Measurements from ENCODE around the gene SMIM23.

SMIM23 gene

DNA sequence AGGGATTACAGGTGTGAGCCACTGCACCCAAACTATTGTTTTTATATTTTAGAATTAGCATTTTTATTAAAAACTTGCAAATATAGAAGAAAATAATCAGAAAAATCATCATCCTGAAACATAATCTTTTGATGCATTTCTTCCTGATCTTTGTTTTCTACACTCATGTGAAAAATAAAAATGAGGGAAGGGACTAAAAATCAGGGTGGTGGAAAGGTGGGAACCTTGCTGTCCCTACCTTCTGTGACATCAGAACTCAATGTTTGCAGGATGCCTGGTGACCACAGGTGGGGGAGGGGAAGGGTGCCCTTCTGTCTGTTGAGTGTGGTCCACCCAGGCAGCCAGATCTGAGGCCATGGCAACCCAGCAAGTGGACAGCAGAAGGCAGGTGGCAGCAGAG, at the start of gene SMIM23:
Gene SMIM23 (plus strand): TSS at position 301 of the 400 bp plus-strand sequence. CDS start 55 bp downstream, at position 356.
- no peak for DNase-seq (ENCODE audit: extremely low read depth, low read depth)
- no peak within 1 kb of the TSS for H3K4me3 ChIP-seq (replicated peaks; ENCODE audit: low read depth, low read length)
- TF ChIP-seq, protein P1, sequence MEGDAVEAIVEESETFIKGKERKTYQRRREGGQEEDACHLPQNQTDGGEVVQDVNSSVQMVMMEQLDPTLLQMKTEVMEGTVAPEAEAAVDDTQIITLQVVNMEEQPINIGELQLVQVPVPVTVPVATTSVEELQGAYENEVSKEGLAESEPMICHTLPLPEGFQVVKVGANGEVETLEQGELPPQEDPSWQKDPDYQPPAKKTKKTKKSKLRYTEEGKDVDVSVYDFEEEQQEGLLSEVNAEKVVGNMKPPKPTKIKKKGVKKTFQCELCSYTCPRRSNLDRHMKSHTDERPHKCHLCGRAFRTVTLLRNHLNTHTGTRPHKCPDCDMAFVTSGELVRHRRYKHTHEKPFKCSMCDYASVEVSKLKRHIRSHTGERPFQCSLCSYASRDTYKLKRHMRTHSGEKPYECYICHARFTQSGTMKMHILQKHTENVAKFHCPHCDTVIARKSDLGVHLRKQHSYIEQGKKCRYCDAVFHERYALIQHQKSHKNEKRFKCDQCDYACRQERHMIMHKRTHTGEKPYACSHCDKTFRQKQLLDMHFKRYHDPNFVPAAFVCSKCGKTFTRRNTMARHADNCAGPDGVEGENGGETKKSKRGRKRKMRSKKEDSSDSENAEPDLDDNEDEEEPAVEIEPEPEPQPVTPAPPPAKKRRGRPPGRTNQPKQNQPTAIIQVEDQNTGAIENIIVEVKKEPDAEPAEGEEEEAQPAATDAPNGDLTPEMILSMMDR (IDR thresholded peaks at IDR 0.05; ENCODE audit: low read depth, low read length, missing control alignments): no peak

DNA sequence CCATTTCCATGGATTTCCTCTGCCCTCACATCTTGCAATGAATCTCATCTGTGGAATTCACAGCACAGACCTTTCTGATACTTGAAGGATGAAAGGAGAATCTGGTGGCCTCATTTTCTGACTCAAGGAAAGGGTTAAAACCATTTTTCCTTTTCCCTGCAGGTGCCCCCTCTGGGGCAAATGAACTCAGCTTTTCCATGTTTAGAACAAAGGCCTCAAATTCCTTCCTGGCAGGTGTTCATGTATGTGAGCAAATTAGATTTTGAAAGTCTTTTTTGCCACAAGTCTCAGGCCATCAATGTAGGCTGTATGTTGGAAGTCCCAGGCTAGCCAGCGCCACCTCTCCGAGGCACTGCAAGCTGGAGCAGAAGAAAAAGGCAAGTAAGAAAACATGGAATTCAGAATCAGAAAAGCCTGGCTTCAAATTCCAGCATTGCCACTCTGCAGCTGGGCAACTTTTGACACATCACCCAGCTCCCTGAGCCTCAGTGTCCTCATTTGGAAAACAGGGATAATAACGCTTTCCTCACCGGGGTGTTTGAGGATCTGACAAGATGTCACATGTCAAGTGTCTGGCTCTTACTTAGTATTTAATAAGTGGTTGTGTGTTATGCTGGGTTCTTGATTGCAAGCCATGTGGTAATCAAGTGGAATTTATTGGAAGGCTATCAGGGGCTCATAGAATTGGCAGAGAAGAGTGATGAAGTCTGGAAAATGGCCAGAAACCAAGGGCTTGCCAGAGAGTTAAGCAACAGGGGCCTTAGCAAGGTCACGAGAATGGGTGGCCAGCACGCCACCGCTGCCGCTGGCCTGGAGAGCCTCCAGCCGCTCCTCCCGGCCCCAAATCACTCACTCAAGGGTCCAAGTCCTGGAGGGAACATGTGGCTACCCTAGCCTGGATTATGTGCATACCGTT, 48.4 kb upstream of the SMIM23 start:
- DNase-seq (ENCODE audit: extremely low read depth, low read depth): no peak
- TF ChIP-seq, protein P1 (IDR thresholded peaks at IDR 0.05; ENCODE audit: low read depth, low read length, missing control alignments): no peak
- H3K4me3 ChIP-seq (replicated peaks; ENCODE audit: low read depth, low read length): no peak overlapping the region

DNA sequence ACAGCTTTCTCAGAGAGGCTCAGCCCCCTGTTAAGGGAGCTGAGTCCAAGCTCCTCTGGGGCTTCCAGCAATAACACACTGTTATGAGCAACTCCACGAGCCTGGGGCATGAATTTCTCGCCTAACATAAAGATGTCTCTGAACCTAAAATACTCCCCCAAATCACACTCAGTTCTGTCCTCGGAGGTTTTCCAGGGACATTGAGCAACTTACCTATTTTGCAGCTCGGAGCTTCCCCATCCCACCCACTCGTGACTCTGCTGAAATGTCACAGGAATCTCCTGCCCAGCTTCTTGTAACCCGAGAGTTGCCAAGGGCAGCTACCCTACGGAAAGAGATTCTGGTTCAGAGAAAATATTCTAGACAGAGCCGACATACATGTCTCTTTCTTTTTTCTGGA, 47.1 kb upstream of the SMIM23 start:
- TF ChIP-seq, protein P1 (IDR thresholded peaks at IDR 0.05; ENCODE audit: low read depth, low read length, missing control alignments): no peak
- no peak for DNase-seq (ENCODE audit: extremely low read depth, low read depth)
- H3K4me3 ChIP-seq (replicated peaks; ENCODE audit: low read depth, low read length): no peak overlapping the region

DNA sequence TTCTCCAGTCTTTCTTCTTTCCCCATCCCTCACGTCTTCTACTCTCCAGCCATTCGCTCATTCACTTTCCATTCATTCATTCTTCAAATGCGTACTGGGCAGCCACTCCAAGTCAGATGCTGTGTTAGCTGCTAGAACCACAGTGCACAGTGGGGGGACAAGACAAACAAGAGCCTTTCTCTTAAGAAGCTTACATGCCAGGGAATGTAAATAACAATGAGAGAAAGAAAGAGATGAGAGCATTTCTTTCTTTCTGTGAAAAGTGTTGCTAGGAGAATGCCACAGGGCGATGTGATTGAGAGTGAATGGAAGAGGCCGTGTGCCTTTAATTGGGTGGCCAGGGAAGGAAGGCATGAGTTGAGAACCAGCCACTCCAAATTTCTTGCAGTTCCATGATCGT, 46.3 kb upstream of the SMIM23 start:
- TF ChIP-seq, protein P1 (IDR thresholded peaks at IDR 0.05; ENCODE audit: low read depth, low read length, missing control alignments): no peak
- no peak for DNase-seq (ENCODE audit: extremely low read depth, low read depth)

DNA sequence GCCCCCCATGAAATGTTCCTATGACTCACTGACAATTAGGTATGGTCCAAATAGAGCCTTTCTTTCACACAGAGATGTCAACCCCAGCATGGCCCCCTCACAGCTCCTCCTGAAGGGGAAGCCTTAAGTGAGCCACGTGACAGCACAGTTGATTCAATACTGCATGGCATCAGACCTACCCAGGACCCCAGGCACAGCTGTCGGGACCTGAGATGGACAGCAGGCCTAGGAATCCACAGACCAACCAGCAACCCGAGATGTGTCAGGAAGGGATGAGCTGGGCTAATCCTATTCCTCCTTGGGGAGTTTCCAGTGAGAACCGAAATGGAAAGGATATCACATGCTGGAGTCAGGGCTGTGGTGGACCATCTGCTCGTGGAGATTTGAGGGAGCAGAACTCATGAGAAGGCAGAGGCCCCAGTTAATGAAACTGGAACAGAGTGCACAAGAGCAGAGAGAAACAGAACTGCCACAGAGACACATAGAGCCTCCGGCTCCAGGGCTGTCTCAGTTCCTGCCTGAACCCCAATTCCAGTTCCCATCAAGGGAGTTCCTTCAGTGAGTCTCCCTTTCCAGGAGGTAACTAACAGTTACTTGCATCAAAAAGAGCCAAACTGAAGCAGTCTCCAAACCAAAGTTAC, 42.1 kb upstream of the SMIM23 start:
- TF ChIP-seq, protein P1 (IDR thresholded peaks at IDR 0.05; ENCODE audit: low read depth, low read length, missing control alignments): no peak
- H3K4me3 ChIP-seq (replicated peaks; ENCODE audit: low read depth, low read length): no peak overlapping the region
- no peak for DNase-seq (ENCODE audit: extremely low read depth, low read depth)

More for the DNA sequence above, 46.3 kb upstream of the SMIM23 start:
- no peak overlapping the region for H3K4me3 ChIP-seq (replicated peaks; ENCODE audit: low read depth, low read length)

DNA sequence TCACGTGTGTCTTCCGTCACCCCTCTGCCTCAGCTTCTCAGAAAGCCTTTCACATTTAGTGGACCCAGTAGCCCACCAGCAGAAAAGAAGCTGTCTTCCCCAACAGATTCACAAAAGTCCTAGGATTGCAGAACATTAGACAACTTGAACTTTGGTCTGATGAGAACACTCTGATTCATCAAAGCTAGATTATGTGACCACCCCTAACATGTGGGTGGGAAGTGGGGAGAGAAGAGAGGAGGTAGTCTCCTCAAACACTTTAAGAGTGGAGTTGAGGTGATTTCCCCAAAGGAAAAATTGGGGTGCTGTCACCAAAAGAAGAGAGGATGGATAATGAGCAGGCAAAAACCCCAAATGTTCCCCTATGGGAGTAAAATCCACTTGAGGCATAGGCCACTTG, 41.4 kb upstream of the SMIM23 start:
- TF ChIP-seq, protein P1 (IDR thresholded peaks at IDR 0.05; ENCODE audit: low read depth, low read length, missing control alignments): no peak
- DNase-seq (ENCODE audit: extremely low read depth, low read depth): no peak
- no peak overlapping the region for H3K4me3 ChIP-seq (replicated peaks; ENCODE audit: low read depth, low read length)
